Breast epithelium (tissue), 4 donors: ENCODE measurements around the gene FAM9C. TPM values are rescaled to one million over a fixed set of nuclear protein-coding genes. Genes with fewer than 3 reads are reported as not detected.

Source experiments
- DNase-seq, 2 donors: peaks; one replicate each; pipeline ENCODE4 v3.0.0-alpha.2; 2019; ENCODE audit warnings: low spot score in 2 of 2
- H3K27ac ChIP-seq, 2 donors: fragments of 200-600 bp; sonication (generic) in 1 of 2; one replicate each; pipeline ENCODE4 v1.5.1; 2016 to 2019; ENCODE audit warnings: mild to moderate bottlenecking in 1 of 2
- H3K27me3 ChIP-seq, 2 donors: fragments of 200-600 bp; sonication (generic) in 1 of 2; one replicate each; pipeline versions ENCODE4 v1.5.1 to v1.6.0; 2017 to 2019; ENCODE audit warnings: control low read depth in 1 of 2, mild to moderate bottlenecking in 1 of 2
- H3K36me3 ChIP-seq: fragments of 200-600 bp; one replicate; pipeline ENCODE4 v1.5.1; 2019
- H3K4me1 ChIP-seq, 2 donors: fragments of 200-600 bp; sonication (generic); one replicate each; pipeline ENCODE4 v1.5.1; 2016 to 2019; ENCODE audit warnings: control low read depth in 1 of 2
- H3K4me3 ChIP-seq, 3 donors: fragments of 200-600 bp; sonication (generic); 1 replicate in 2 of 3; 2 replicates in 1 of 3; pipeline ENCODE4 v1.5.1; 2016 to 2019; ENCODE audit warnings: mild to moderate bottlenecking in 3 of 3, moderate library complexity in 2 of 3
- H3K9me3 ChIP-seq, 2 donors: fragments of 200-600 bp; sonication (generic) in 1 of 2; one replicate each; pipeline ENCODE4 v1.5.1; 2016 to 2019; ENCODE audit warnings: control low read depth in 1 of 2
- POLR2A ChIP-seq: fragments of 450-650 bp; IDR thresholded peaks from one replicate; pipeline ENCODE4 v1.6.1; 2016; ENCODE audit warnings: antibody characterized with exemption, mild to moderate bottlenecking, moderate library complexity
- POLR2AphosphoS5 ChIP-seq, 3 donors: sonication (generic); formaldehyde crosslinking; IDR thresholded peaks; one replicate each; pipeline ENCODE4 v1.6.1; 2017; ENCODE audit warnings: antibody characterized with exemption in 3 of 3
- intact Hi-C: fragments of 100-400 bp; cut with DNase I; formaldehyde crosslinking; loops from one replicate; pipeline ENCODE4 v1.15.1; 2023; ENCODE audit warnings: low total_unique reads
- total RNA-seq, 3 donors: library from RNA; depleted of rRNA; stranded (reverse); fragments of >200 nt; gene quantifications; one replicate each; pipeline ENCODE4 v1.1.0, GENCODE V29; 2016
- TF ChIP-seq, protein P1 (sequence below), 3 donors: fragments of 450-650 bp; IDR thresholded peaks; one replicate each; pipeline ENCODE4 v1.5.1; 2016 to 2017; ENCODE audit warnings: antibody characterized with exemption in 3 of 3, mild to moderate bottlenecking in 3 of 3, moderate library complexity in 3 of 3

FAM9C gene
- total RNA-seq, 3 donors from 2014 or later = not detected

DNA sequence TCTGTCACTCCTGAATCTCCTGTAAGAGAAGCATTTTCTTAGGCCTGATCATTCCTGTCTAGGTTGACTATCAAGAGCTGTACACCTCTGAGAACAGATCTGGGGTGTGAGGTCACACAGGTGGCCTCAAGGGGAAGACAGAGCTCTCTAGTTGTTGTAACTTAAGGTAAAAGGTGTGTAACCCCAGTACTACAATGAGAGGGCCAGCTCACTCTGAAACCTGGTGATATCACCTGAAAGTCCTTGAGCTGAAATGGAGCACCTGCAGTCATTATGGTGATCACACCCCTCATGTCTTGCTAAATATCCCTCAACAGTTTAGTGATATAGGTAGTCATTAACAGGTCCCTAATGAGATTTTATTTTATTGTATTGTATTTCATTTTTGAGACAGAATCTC lies 8.8 kb upstream of the FAM9C start:
- no peaks in the 10 kb centered on the region for H3K36me3 ChIP-seq
- H3K4me3 ChIP-seq = no peak overlapping the region
- TF ChIP-seq POLR2AphosphoS5 (IDR thresholded peaks at IDR 0.05) = no peak
- TF ChIP-seq, protein P1, sequence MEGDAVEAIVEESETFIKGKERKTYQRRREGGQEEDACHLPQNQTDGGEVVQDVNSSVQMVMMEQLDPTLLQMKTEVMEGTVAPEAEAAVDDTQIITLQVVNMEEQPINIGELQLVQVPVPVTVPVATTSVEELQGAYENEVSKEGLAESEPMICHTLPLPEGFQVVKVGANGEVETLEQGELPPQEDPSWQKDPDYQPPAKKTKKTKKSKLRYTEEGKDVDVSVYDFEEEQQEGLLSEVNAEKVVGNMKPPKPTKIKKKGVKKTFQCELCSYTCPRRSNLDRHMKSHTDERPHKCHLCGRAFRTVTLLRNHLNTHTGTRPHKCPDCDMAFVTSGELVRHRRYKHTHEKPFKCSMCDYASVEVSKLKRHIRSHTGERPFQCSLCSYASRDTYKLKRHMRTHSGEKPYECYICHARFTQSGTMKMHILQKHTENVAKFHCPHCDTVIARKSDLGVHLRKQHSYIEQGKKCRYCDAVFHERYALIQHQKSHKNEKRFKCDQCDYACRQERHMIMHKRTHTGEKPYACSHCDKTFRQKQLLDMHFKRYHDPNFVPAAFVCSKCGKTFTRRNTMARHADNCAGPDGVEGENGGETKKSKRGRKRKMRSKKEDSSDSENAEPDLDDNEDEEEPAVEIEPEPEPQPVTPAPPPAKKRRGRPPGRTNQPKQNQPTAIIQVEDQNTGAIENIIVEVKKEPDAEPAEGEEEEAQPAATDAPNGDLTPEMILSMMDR (IDR thresholded peaks at IDR 0.05) = no peak
- TF ChIP-seq POLR2A = no peak
- peaks cover 0 to 7% of the 10 kb centered on the region in 2 donors for H3K27me3 ChIP-seq
- DNase-seq = no peak
- H3K9me3 ChIP-seq = no peaks in the 10 kb centered on the region
- intact Hi-C loops = no loop called here
- no peak overlapping the region for H3K27ac ChIP-seq
- no peaks in the 10 kb centered on the region for H3K4me1 ChIP-seq

DNA sequence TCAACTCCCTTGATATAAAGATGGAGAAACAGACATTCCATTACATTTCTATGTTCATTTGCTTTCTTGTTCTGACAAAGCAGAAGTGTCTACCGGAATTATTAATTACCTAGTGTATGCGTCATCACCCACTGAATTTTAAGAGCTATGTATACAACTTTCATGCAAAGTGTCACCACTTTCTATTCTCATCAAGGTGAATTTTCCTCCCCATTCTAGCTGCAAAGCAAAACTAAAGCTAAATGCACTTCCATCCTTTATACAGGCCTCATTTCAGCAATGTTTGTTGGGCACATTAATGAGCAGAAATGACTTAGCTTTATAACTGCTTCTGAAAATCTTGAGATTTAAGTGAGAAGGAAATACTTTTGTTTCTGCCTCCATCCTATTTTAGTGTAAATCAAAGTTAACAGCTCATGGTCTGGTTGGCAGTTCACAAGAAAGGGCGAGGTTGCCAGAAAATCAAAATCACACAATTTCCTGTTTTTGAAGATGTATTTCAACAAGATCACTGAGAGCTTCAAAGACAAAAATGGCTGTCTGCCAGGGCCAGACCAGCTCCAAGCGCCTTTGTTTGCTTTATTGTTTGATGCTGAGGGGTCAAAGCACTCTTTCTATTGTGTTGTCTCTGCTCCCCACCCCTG lies 7.2 kb upstream of the FAM9C start:
- Histone ChIP-seq H3K36me3 (no peaks in the 10 kb centered on the region), H3K4me1 (no peaks in the 10 kb centered on the region), H3K9me3 (no peaks in the 10 kb centered on the region), H3K27me3 (peaks cover 0 to 5% of the 10 kb centered on the region in 2 donors), H3K4me3 (no peak overlapping the region), H3K27ac (no peak overlapping the region)
- intact Hi-C loops = no loop called here
- TF ChIP-seq, protein P1 (IDR thresholded peaks at IDR 0.05) = no peak
- no peak for TF ChIP-seq POLR2A
- TF ChIP-seq POLR2AphosphoS5 (IDR thresholded peaks at IDR 0.05) = no peak
- no peak for DNase-seq

DNA sequence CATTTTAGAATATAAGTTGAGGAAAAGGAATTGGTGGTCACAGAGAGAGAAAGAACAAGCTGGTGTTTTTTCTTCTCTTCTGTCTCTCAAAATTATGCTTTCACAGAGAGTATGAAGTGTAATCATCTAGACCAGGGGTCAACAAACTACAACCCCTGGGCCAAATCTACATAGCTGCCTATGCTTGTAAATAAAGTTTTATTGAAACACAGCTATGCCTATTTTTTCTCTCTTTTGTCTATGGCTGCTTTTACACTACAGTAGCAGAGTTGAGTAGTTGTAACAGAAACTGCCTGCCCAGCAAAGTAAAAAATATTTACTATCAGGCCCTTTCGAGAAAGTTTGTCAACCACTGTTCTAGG lies 6.7 kb upstream of the FAM9C start:
- Histone ChIP-seq H3K4me1 (no peaks in the 10 kb centered on the region), H3K9me3 (no peaks in the 10 kb centered on the region), H3K4me3 (no peak overlapping the region), H3K27me3 (peaks cover 0 to 5% of the 10 kb centered on the region in 2 donors), H3K36me3 (no peaks in the 10 kb centered on the region), H3K27ac (no peak overlapping the region)
- intact Hi-C loops = no loop called here
- DNase-seq = no peak
- TF ChIP-seq, protein P1 (IDR thresholded peaks at IDR 0.05) = no peak
- TF ChIP-seq POLR2AphosphoS5 (IDR thresholded peaks at IDR 0.05) (no peak), POLR2A (no peak)

DNA sequence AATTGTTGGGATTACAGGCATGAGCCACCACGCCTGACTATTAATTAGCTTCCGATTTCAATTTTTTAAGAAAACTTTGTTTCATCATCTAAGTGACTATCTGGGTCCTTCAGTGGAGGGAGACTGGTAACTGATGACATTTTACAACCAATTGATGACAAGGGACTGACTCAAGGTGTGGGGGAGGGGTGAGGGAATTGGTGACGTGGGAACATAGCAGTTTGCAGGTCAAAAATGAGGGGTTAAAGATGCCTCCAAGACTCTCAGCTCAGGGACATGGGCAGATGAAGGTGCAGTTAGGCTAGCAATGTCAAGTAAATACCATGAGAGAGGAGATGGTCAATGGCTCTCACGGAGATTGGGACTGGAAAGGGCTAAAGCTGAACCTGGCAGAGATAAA lies 5.7 kb upstream of the FAM9C start:
- Histone ChIP-seq H3K27ac (no peak overlapping the region), H3K4me1 (no peaks in the 10 kb centered on the region), H3K4me3 (no peak overlapping the region), H3K9me3 (no peaks in the 10 kb centered on the region), H3K27me3 (peaks cover 0 to 8% of the 10 kb centered on the region in 2 donors), H3K36me3 (no peaks in the 10 kb centered on the region)
- TF ChIP-seq POLR2A (no peak), POLR2AphosphoS5 (IDR thresholded peaks at IDR 0.05) (no peak)
- TF ChIP-seq, protein P1 (IDR thresholded peaks at IDR 0.05) = no peak
- intact Hi-C loops = no loop called here
- DNase-seq = no peak

DNA sequence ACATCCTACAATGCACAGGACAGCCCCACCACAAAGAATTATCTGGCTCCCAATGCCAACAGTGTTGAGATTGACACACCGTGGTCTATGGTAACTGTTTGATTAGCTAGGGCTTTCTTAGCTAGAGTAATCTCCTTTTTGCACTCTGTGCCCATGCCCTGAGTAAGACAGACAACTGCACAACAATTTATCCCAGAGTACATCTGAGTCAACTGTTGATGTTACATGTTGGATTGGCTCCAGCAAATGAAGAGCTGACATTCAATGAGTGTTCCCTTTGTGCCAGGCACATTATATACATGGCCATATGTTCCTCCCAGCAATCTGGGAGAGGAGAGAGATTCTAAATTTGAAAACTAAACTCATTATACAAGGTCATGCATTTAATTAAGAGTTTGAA lies 3.9 kb upstream of the FAM9C start:
- Histone ChIP-seq H3K4me1 (no peaks in the 10 kb centered on the region), H3K9me3 (no peaks in the 10 kb centered on the region), H3K27ac (no peak overlapping the region), H3K36me3 (no peaks in the 10 kb centered on the region), H3K27me3 (peaks cover 0 to 20% of the 10 kb centered on the region in 2 donors), H3K4me3 (no peak overlapping the region)
- TF ChIP-seq, protein P1 (IDR thresholded peaks at IDR 0.05) = no peak
- TF ChIP-seq POLR2AphosphoS5 (IDR thresholded peaks at IDR 0.05) (no peak), POLR2A (no peak)
- no peak for DNase-seq
- intact Hi-C loops = no loop called here
